A549 (cell line): ENCODE results near the gene TLR9.

ENCODE experiments used
- EHMT2 ChIP-seq: fragments of 200-600 bp; sonication (generic); IDR thresholded peaks from 2 replicates; pipeline ENCODE4 v1.6.1; 2016; ENCODE audit warnings: antibody characterized with exemption, low read depth, mild to moderate bottlenecking, moderate library complexity
- EP300 ChIP-seq, 2 experiments: fragments of >200 bp; sonication (Bioruptor Twin); formaldehyde crosslinking; IDR thresholded peaks; 2 replicates in 1 of 2; 3 replicates in 1 of 2; pipeline ENCODE4 v1.6.1; 2016 to 2017
- RAD21 ChIP-seq, 2 experiments: fragments of >200 bp in 1 of 2; sonication (Bioruptor Twin) in 1 of 2; formaldehyde crosslinking in 1 of 2; IDR thresholded peaks in 1 of 2; conservative IDR thresholded peaks in 1 of 2; 2 replicates in 1 of 2; 3 replicates in 1 of 2; pipeline ENCODE4 v1.6.1; 2012 to 2018; ENCODE audit warnings: inconsistent platforms in 1 of 2
- TP53 ChIP-seq: fragments of 250-450 bp; sonication (Bioruptor Pico); IDR thresholded peaks from 2 replicates; pipeline ENCODE4 v1.5.0; 2021; ENCODE audit warnings: mild to moderate bottlenecking, moderate library complexity
- ZNF302 ChIP-seq: fragments of 250-450 bp; sonication (Bioruptor Pico); IDR thresholded peaks from 2 replicates; pipeline ENCODE4 v1.9.0; 2021; ENCODE audit warnings: inconsistent platforms, mild to moderate bottlenecking, moderate library complexity
- TF ChIP-seq, protein P1 (sequence below): fragments of >200 bp; sonication (Bioruptor Twin); formaldehyde crosslinking; IDR thresholded peaks from 3 replicates; pipeline ENCODE4 v1.5.1; 2016

DNA sequence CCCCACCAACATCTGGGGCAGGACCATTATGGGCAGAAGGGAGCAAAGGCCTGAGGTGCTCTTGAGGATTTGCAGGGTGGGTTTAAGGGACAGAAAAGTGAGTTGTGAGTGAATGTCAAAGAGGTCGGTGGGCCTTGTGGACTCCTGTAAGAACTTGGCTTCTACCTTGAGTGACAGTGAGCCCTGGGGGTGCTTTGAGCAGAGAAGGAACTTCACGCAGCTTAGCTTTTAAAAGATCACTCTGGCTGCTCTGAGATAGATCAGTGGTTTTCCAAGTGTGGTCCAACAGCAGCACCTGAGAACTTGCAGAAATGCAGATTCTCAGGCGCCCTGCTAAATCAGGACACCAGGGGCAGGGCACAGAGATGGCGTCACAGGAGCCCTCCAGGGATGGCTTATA is 42.8 kb downstream of the TLR9 start:
- no peak for TF ChIP-seq RAD21 (conservative IDR thresholded peaks at IDR 0.05 in 1 of 2, IDR thresholded peaks at IDR 0.05 in 1 of 2)
- TF ChIP-seq, protein P1, sequence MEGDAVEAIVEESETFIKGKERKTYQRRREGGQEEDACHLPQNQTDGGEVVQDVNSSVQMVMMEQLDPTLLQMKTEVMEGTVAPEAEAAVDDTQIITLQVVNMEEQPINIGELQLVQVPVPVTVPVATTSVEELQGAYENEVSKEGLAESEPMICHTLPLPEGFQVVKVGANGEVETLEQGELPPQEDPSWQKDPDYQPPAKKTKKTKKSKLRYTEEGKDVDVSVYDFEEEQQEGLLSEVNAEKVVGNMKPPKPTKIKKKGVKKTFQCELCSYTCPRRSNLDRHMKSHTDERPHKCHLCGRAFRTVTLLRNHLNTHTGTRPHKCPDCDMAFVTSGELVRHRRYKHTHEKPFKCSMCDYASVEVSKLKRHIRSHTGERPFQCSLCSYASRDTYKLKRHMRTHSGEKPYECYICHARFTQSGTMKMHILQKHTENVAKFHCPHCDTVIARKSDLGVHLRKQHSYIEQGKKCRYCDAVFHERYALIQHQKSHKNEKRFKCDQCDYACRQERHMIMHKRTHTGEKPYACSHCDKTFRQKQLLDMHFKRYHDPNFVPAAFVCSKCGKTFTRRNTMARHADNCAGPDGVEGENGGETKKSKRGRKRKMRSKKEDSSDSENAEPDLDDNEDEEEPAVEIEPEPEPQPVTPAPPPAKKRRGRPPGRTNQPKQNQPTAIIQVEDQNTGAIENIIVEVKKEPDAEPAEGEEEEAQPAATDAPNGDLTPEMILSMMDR: no peak
- no peak for TF ChIP-seq EHMT2
- TF ChIP-seq EP300 (IDR thresholded peaks at IDR 0.05): no peak
- no peak for TF ChIP-seq ZNF302 (CRISPR knock-in tag)
- TF ChIP-seq TP53 (CRISPR knock-in tag): no peak
